Hepatocyte (in vitro differentiated cells): ENCODE measurements around the gene HTRA2. TPM values are rescaled to one million over a fixed set of nuclear protein-coding genes. Genes with fewer than 3 reads are reported as not detected.

Source experiments
- DNase-seq: peaks from one replicate; pipeline ENCODE4 v3.0.0-alpha.2; 2016; ENCODE audit warnings: low spot score
- H2AFZ ChIP-seq: fragments of 200-600 bp; sonication (generic); 2 replicates; pipeline ENCODE4 v1.6.0; 2016; ENCODE audit warnings: antibody characterized with exemption, mild to moderate bottlenecking
- H3K27ac ChIP-seq: fragments of 200-600 bp; sonication (generic); 2 replicates; pipeline ENCODE4 v1.5.1; 2016; ENCODE audit warnings: mild to moderate bottlenecking
- H3K27me3 ChIP-seq: fragments of 200-600 bp; sonication (generic); 2 replicates; pipeline ENCODE4 v1.6.1; 2016
- H3K36me3 ChIP-seq: fragments of 200-600 bp; sonication (generic); replicated peaks from 2 replicates; pipeline ENCODE4 v1.5.1; 2016; ENCODE audit warnings: low read depth; ENCODE audit not compliant: insufficient read depth
- H3K4me1 ChIP-seq: fragments of 200-600 bp; sonication (generic); 2 replicates; pipeline ENCODE4 v1.5.1; 2016; ENCODE audit warnings: mild to moderate bottlenecking, moderate library complexity; ENCODE audit not compliant: insufficient read depth
- H3K4me2 ChIP-seq: fragments of 200-600 bp; sonication (generic); 2 replicates; pipeline ENCODE4 v1.6.0; 2016
- H3K4me3 ChIP-seq: fragments of 200-600 bp; sonication (generic); 2 replicates; pipeline ENCODE4 v1.5.1; 2016; ENCODE audit warnings: mild to moderate bottlenecking
- H3K79me2 ChIP-seq: fragments of 200-600 bp; sonication (generic); 2 replicates; pipeline ENCODE4 v1.6.0; 2017; ENCODE audit warnings: mild to moderate bottlenecking
- H3K9me2 ChIP-seq: fragments of 200-600 bp; sonication (generic); replicated peaks from 2 replicates; pipeline ENCODE4 v1.6.0; 2017; ENCODE audit warnings: mild to moderate bottlenecking; ENCODE audit not compliant: insufficient read depth
- H3K9me3 ChIP-seq: fragments of 200-600 bp; sonication (generic); 2 replicates; pipeline ENCODE4 v1.5.1; 2016; ENCODE audit warnings: low read depth, mild to moderate bottlenecking
- H4K20me1 ChIP-seq: fragments of 200-600 bp; sonication (generic); 2 replicates; pipeline ENCODE4 v1.6.0; 2016; ENCODE audit warnings: mild to moderate bottlenecking; ENCODE audit not compliant: insufficient read depth, poor library complexity, severe bottlenecking
- CTCF ChIP-seq: fragments of 200-600 bp; sonication (generic); IDR thresholded peaks from 2 replicates; pipeline ENCODE4 v1.5.1; 2016; ENCODE audit warnings: antibody characterized with exemption, mild to moderate bottlenecking; ENCODE audit not compliant: poor library complexity
- EZH2 ChIP-seq: fragments of 200-600 bp; sonication (generic); IDR thresholded peaks from 2 replicates; pipeline ENCODE4 v1.6.1; 2016; ENCODE audit warnings: antibody characterized with exemption, mild to moderate bottlenecking, borderline replicate concordance
- EZH2phosphoT487 ChIP-seq: fragments of 200-600 bp; sonication (generic); IDR thresholded peaks from one replicate; pipeline ENCODE4 v1.6.1; 2018; ENCODE audit warnings: antibody characterized with exemption, mild to moderate bottlenecking, low read depth, moderate library complexity; ENCODE audit not compliant: unreplicated experiment, severe bottlenecking
- WGBS: methylation state at CpG from one replicate; pipeline ENCODE4 v1.1.6; 2016; ENCODE audit warnings: low lambda C conversion rate; ENCODE audit errors: missing lambda C conversion rate; 5-methylcytosine and 5-hydroxymethylcytosine counted together
- polyA plus RNA-seq: library from polyadenylated mRNA; unstranded; fragments of >200 nt; fragmentation: Nextera tagmentation; extraction: Ambion mirVana; gene quantifications from 2 replicates; pipeline ENCODE4 v1.2.1, GENCODE V29; 2016
- total RNA-seq: library from RNA; depleted of rRNA; stranded (reverse); fragments of >200 nt; gene quantifications from 2 replicates; pipeline ENCODE4 v1.2.3, GENCODE V29; 2014

Gene HTRA2
- total and polyA plus RNA-seq, 2 experiments from 2014 or later, result 31.2 to 33.5 TPM

GRCh38 chr2:74522516-74522915 is 7.2 kb upstream of the HTRA2 start:
- Histone ChIP-seq H3K27ac (no peak overlapping the region), H3K9me2 (no peaks in the 10 kb centered on the region), H3K4me2 (no peak overlapping the region), H3K79me2 (peaks cover 3% of the 10 kb centered on the region), H3K9me3 (no peaks in the 10 kb centered on the region), H3K4me1 (no peaks in the 10 kb centered on the region), H4K20me1 (no peaks in the 10 kb centered on the region), H3K4me3 (no peak overlapping the region), H3K36me3 (no peaks in the 10 kb centered on the region), H3K27me3 (peaks cover 33% of the 10 kb centered on the region), H2AFZ (no peak overlapping the region)
- 80% methylated on average over 3 of the region's 3 CpGs for WGBS
- TF ChIP-seq EZH2 (no peak), EZH2phosphoT487 (no peak), CTCF (no peak)
- no peak for DNase-seq

- H3K9me3 ChIP-seq, result no peaks in the 10 kb centered on the region
- H2AFZ ChIP-seq, result no peak overlapping the region
- no peak overlapping the region for H3K27ac ChIP-seq
- H4K20me1 ChIP-seq, result peaks cover 7% of the 10 kb centered on the region
- no peak for DNase-seq
- H3K4me2 ChIP-seq, result no peak overlapping the region
- TF ChIP-seq EZH2phosphoT487 (no peak), EZH2 (no peak), CTCF (no peak)
- H3K4me3 ChIP-seq, result no peak overlapping the region
- peaks cover 18% of the 10 kb centered on the region for H3K27me3 ChIP-seq
- H3K9me2 ChIP-seq, result no peaks in the 10 kb centered on the region
- H3K79me2 ChIP-seq, result peaks cover 18% of the 10 kb centered on the region
- no peaks in the 10 kb centered on the region for H3K36me3 ChIP-seq
- H3K4me1 ChIP-seq, result no peaks in the 10 kb centered on the region
- WGBS, result 93% methylated on average over 9 of the region's 9 CpGs
Observed at GRCh38 chr2:74524005-74524404, 5.7 kb upstream of the HTRA2 start.

- H3K27me3 ChIP-seq, result peaks cover 7% of the 10 kb centered on the region
- WGBS, result 93% methylated on average over 10 of the region's 10 CpGs
- no peaks in the 10 kb centered on the region for H3K4me1 ChIP-seq
- H3K36me3 ChIP-seq, result no peaks in the 10 kb centered on the region
- H3K4me3 ChIP-seq, result no peak overlapping the region
- no peak for TF ChIP-seq CTCF
- TF ChIP-seq EZH2, result no peak
- TF ChIP-seq EZH2phosphoT487, result no peak
- no peak overlapping the region for H3K27ac ChIP-seq
- peaks cover 22% of the 10 kb centered on the region for H3K79me2 ChIP-seq
- H3K4me2 ChIP-seq, result peak overlapping the region; percentile 10
- H3K9me2 ChIP-seq, result no peaks in the 10 kb centered on the region
- H4K20me1 ChIP-seq, result peaks cover 7% of the 10 kb centered on the region
- no peak for DNase-seq
- H2AFZ ChIP-seq, result no peak overlapping the region
- no peaks in the 10 kb centered on the region for H3K9me3 ChIP-seq
Observed at GRCh38 chr2:74524955-74525716, 4.6 kb upstream of the HTRA2 start.
